Measurements from ENCODE around the gene MYPOP. TPM values are rescaled to one million over a fixed set of nuclear protein-coding genes. Genes with fewer than 3 reads are reported as not detected.
"Not testable (repeated sequence)": the region's sequence is repeated elsewhere in the genome, so short reads cannot be mapped to it uniquely, and the experiment has no call there.

The MYPOP gene
- total RNA-seq, 1 donor from 2014 or later, result 7.2 TPM

GRCh38 chr19:45876411-45877197 is 25.8 kb downstream of the MYPOP start:
- H3K27me3 Mint-ChIP-seq (ENCODE audit: insufficient read depth), result peaks cover 12% of the 10 kb centered on the region
- peak overlapping the region; percentile 68 for H3K27ac Mint-ChIP-seq
- H3K36me3 Mint-ChIP-seq (ENCODE audit: low read depth), result peaks cover 1% of the 10 kb centered on the region
- no peak overlapping the region for H3K4me3 Mint-ChIP-seq
- no peak for DNase-seq (ENCODE audit: low spot score)
- H3K9me3 Mint-ChIP-seq, result no peaks in the 10 kb centered on the region
- peaks cover 23% of the 10 kb centered on the region for H3K4me1 Mint-ChIP-seq (ENCODE audit: low read depth)
- intact Hi-C loops (cut with micrococcal nuclease), result loop anchor here (1.0 kb wide), 1 partner anchor 13 kb away; the partner anchor contains the start of gene SYMPK

- Mint-ChIP-seq H3K36me3 (ENCODE audit: low read depth) (peaks cover 1% of the 10 kb centered on the region), H3K27me3 (ENCODE audit: insufficient read depth) (peaks cover 15% of the 10 kb centered on the region), H3K4me1 (ENCODE audit: low read depth) (peaks cover 18% of the 10 kb centered on the region), H3K9me3 (no peaks in the 10 kb centered on the region), H3K4me3 (no peak overlapping the region), H3K27ac (peak overlapping the region; percentile 68)
- DNase-seq (ENCODE audit: low spot score), result no peak
- intact Hi-C loops (cut with micrococcal nuclease), result loop anchor here (1.0 kb wide), 1 partner anchor 13 kb away; the partner anchor contains the start of gene SYMPK
These were observed 26.3 kb downstream of the MYPOP start for GRCh38 chr19:45876161-45876410.

- no peaks in the 10 kb centered on the region for H3K9me3 Mint-ChIP-seq
- peaks cover 13% of the 10 kb centered on the region for H3K27me3 Mint-ChIP-seq (ENCODE audit: insufficient read depth)
- no peak overlapping the region for H3K4me3 Mint-ChIP-seq
- peaks cover 16% of the 10 kb centered on the region for H3K4me1 Mint-ChIP-seq (ENCODE audit: low read depth)
- H3K36me3 Mint-ChIP-seq (ENCODE audit: low read depth), result peaks cover 1% of the 10 kb centered on the region
- no peak overlapping the region for H3K27ac Mint-ChIP-seq
- no peak for DNase-seq (ENCODE audit: low spot score)
- intact Hi-C loops (cut with micrococcal nuclease), result no loop called here
These were observed 27.8 kb downstream of the MYPOP start for GRCh38 chr19:45874620-45874966.

- H3K27ac Mint-ChIP-seq, result no peak overlapping the region
- no peaks in the 10 kb centered on the region for H3K9me3 Mint-ChIP-seq
- intact Hi-C loops (cut with micrococcal nuclease), result no loop called here
- peaks cover 16% of the 10 kb centered on the region for H3K4me1 Mint-ChIP-seq (ENCODE audit: low read depth)
- H3K36me3 Mint-ChIP-seq (ENCODE audit: low read depth), result peaks cover 1% of the 10 kb centered on the region
- no peak for DNase-seq (ENCODE audit: low spot score)
- H3K4me3 Mint-ChIP-seq, result no peak overlapping the region
- H3K27me3 Mint-ChIP-seq (ENCODE audit: insufficient read depth), result peaks cover 13% of the 10 kb centered on the region
These were observed 29.1 kb downstream of the MYPOP start for GRCh38 chr19:45873219-45873772.

GRCh38 chr19:45872095-45872919 is 30.1 kb downstream of the MYPOP start:
- no peak overlapping the region for H3K27ac Mint-ChIP-seq
- intact Hi-C loops (cut with micrococcal nuclease), result no loop called here
- H3K9me3 Mint-ChIP-seq, result no peaks in the 10 kb centered on the region
- DNase-seq (ENCODE audit: low spot score), result no peak
- H3K36me3 Mint-ChIP-seq (ENCODE audit: low read depth), result peaks cover 1% of the 10 kb centered on the region
- H3K27me3 Mint-ChIP-seq (ENCODE audit: insufficient read depth), result peaks cover 12% of the 10 kb centered on the region
- H3K4me3 Mint-ChIP-seq, result no peak overlapping the region
- H3K4me1 Mint-ChIP-seq (ENCODE audit: low read depth), result peaks cover 11% of the 10 kb centered on the region

GRCh38 chr19:45870798-45871197 is 31.6 kb downstream of the MYPOP start:
- H3K27ac Mint-ChIP-seq, result no peak overlapping the region
- intact Hi-C loops (cut with micrococcal nuclease), result no loop called here
- no peak for DNase-seq (ENCODE audit: low spot score)

GRCh38 chr19:45867241-45867640 is 35.2 kb downstream of the MYPOP start:
- Mint-ChIP-seq H3K27me3 (ENCODE audit: insufficient read depth) (peaks cover 36% of the 10 kb centered on the region), H3K4me1 (ENCODE audit: low read depth) (peaks cover 19% of the 10 kb centered on the region)
- DNase-seq (ENCODE audit: low spot score); H3K36me3 Mint-ChIP-seq (ENCODE audit: low read depth); H3K27ac Mint-ChIP-seq; H3K9me3 Mint-ChIP-seq; intact Hi-C loops (cut with micrococcal nuclease); H3K4me3 Mint-ChIP-seq: not testable (repeated sequence)

More at GRCh38 chr19:45870798-45871197, 31.6 kb downstream of the MYPOP start:
- Mint-ChIP-seq H3K27me3 (ENCODE audit: insufficient read depth) (peaks cover 12% of the 10 kb centered on the region), H3K9me3 (no peaks in the 10 kb centered on the region), H3K4me3 (no peak overlapping the region), H3K36me3 (ENCODE audit: low read depth) (no peaks in the 10 kb centered on the region), H3K4me1 (ENCODE audit: low read depth) (peaks cover 3% of the 10 kb centered on the region)

GRCh38 chr19:45866400-45867176 is 35.8 kb downstream of the MYPOP start:
- Mint-ChIP-seq H3K9me3 (no peaks in the 10 kb centered on the region), H3K27ac (no peak overlapping the region), H3K27me3 (ENCODE audit: insufficient read depth) (peaks cover 36% of the 10 kb centered on the region), H3K4me1 (ENCODE audit: low read depth) (peaks cover 24% of the 10 kb centered on the region), H3K36me3 (ENCODE audit: low read depth) (no peaks in the 10 kb centered on the region), H3K4me3 (no peak overlapping the region)
- DNase-seq (ENCODE audit: low spot score), result no peak
- intact Hi-C loops (cut with micrococcal nuclease), result no loop called here

GRCh38 chr19:45865269-45865948 is 37.0 kb downstream of the MYPOP start:
- peaks cover 3% of the 10 kb centered on the region for H3K36me3 Mint-ChIP-seq (ENCODE audit: low read depth)
- no peaks in the 10 kb centered on the region for H3K9me3 Mint-ChIP-seq
- H3K27me3 Mint-ChIP-seq (ENCODE audit: insufficient read depth), result peaks cover 34% of the 10 kb centered on the region

GRCh38 chr19:45864629-45865082 is 37.8 kb downstream of the MYPOP start:
- DNase-seq (ENCODE audit: low spot score), result no peak
- Mint-ChIP-seq H3K27ac (peak overlapping the region; percentile 48), H3K36me3 (ENCODE audit: low read depth) (peaks cover 5% of the 10 kb centered on the region), H3K27me3 (ENCODE audit: insufficient read depth) (peaks cover 34% of the 10 kb centered on the region), H3K4me3 (peak overlapping the region; percentile 69), H3K4me1 (ENCODE audit: low read depth) (peaks cover 24% of the 10 kb centered on the region), H3K9me3 (no peaks in the 10 kb centered on the region)
- intact Hi-C loops (cut with micrococcal nuclease), result loop anchor here (5.0 kb wide), 2 partner anchors 153 to 483 kb away; partner anchors contain the start of gene PPP5C

More at GRCh38 chr19:45865269-45865948, 37.0 kb downstream of the MYPOP start:
- H3K27ac Mint-ChIP-seq, result no peak overlapping the region
- intact Hi-C loops (cut with micrococcal nuclease), result no loop called here
- DNase-seq (ENCODE audit: low spot score), result no peak
- H3K4me1 Mint-ChIP-seq (ENCODE audit: low read depth), result peaks cover 24% of the 10 kb centered on the region
- no peak overlapping the region for H3K4me3 Mint-ChIP-seq

GRCh38 chr19:45863840-45864628 is 38.4 kb downstream of the MYPOP start, which contains the start of gene FOXA3:
TSS of gene FOXA3 (plus strand) at chr19:45864326. CDS start at chr19:45864457, 131 bp downstream.
- peak within 1 kb of the TSS; percentile 94 for H3K4me3 Mint-ChIP-seq
- H3K36me3 Mint-ChIP-seq (ENCODE audit: low read depth), result peaks cover 5% of the 10 kb centered on the region
- peak; percentile 57 for DNase-seq (ENCODE audit: low spot score)
- intact Hi-C loops (cut with micrococcal nuclease), result loop anchor here (1.0 to 5.0 kb wide), 14 partner anchors 12 to 974 kb away; partner anchors contain the start of genes CCDC61, FBXO46, IRF2BP1 and MYPOP
- H3K27ac Mint-ChIP-seq, result peak within 1 kb of the TSS; percentile 95
- H3K9me3 Mint-ChIP-seq, result no peaks in the 10 kb centered on the region
- peaks cover 34% of the 10 kb centered on the region for H3K27me3 Mint-ChIP-seq (ENCODE audit: insufficient read depth)
- peaks cover 24% of the 10 kb centered on the region for H3K4me1 Mint-ChIP-seq (ENCODE audit: low read depth)
